Smooth muscle cell (in vitro differentiated cells): ENCODE data around the gene FRY. TPM values are rescaled to one million over a fixed set of nuclear protein-coding genes. Genes with fewer than 3 reads are reported as not detected.

Experiments
- DNase-seq: peaks from one replicate; lab custom pipeline; 2025; ENCODE audit not compliant: unreplicated experiment; lab: John Stamatoyannopoulos, UW
- H2AFZ ChIP-seq: fragments of 200-600 bp; sonication (generic); 2 replicates; pipeline ENCODE4 v1.6.0; 2016; ENCODE audit warnings: antibody characterized with exemption, low read depth, mild to moderate bottlenecking
- H3F3A ChIP-seq: fragments of 200-600 bp; sonication (generic); 2 replicates; pipeline ENCODE4 v1.6.0; 2017; ENCODE audit warnings: antibody characterized with exemption, low read depth
- H3K27ac ChIP-seq: fragments of 200-600 bp; sonication (generic); 2 replicates; pipeline ENCODE4 v1.5.1; 2016; ENCODE audit warnings: low read depth, mild to moderate bottlenecking
- H3K27me3 ChIP-seq: fragments of 200-600 bp; sonication (generic); 2 replicates; pipeline ENCODE4 v1.6.1; 2016; ENCODE audit warnings: low read depth, mild to moderate bottlenecking
- H3K36me3 ChIP-seq: fragments of 200-600 bp; sonication (generic); 2 replicates; pipeline ENCODE4 v1.5.1; 2016; ENCODE audit warnings: low read depth
- H3K4me1 ChIP-seq: fragments of 200-600 bp; sonication (generic); 2 replicates; pipeline ENCODE4 v1.5.1; 2016; ENCODE audit warnings: low read depth
- H3K4me2 ChIP-seq: fragments of 200-600 bp; sonication (generic); 2 replicates; pipeline ENCODE4 v1.6.0; 2016; ENCODE audit warnings: mild to moderate bottlenecking
- H3K4me3 ChIP-seq: fragments of 200-600 bp; sonication (generic); 2 replicates; pipeline ENCODE4 v1.5.1; 2016; ENCODE audit warnings: mild to moderate bottlenecking
- H3K79me2 ChIP-seq: fragments of 200-600 bp; sonication (generic); 2 replicates; pipeline ENCODE4 v1.6.0; 2016; ENCODE audit warnings: low read depth, mild to moderate bottlenecking
- H3K9ac ChIP-seq: fragments of 200-600 bp; sonication (generic); 2 replicates; pipeline ENCODE4 v1.6.0; 2016; ENCODE audit warnings: low read depth
- H3K9me3 ChIP-seq: fragments of 200-600 bp; sonication (generic); replicated peaks from 2 replicates; pipeline ENCODE4 v1.5.1; 2016; ENCODE audit warnings: low read depth
- H4K20me1 ChIP-seq: fragments of 200-600 bp; sonication (generic); 2 replicates; pipeline ENCODE4 v1.6.0; 2016; ENCODE audit warnings: low read depth
- CTCF ChIP-seq: fragments of 200-600 bp; sonication (generic); IDR thresholded peaks from 2 replicates; pipeline ENCODE4 v1.5.1; 2017; ENCODE audit warnings: borderline replicate concordance, mild to moderate bottlenecking, antibody characterized with exemption; ENCODE audit not compliant: insufficient read depth, poor library complexity, severe bottlenecking
- WGBS: methylation state at CpG from one replicate; pipeline ENCODE4 v1.1.7; 2016; ENCODE audit warnings: low lambda C conversion rate; 5-methylcytosine and 5-hydroxymethylcytosine counted together
- polyA plus RNA-seq: library from polyadenylated mRNA; unstranded; fragments of >200 nt; fragmentation: Nextera tagmentation; extraction: Ambion mirVana; gene quantifications from 2 replicates; pipeline ENCODE4 v1.2.1, GENCODE V29; 2016
- total RNA-seq: library from RNA; depleted of rRNA; stranded (reverse); fragments of >200 nt; gene quantifications from 2 replicates; pipeline ENCODE4 v1.2.3, GENCODE V29; 2014

The FRY gene
- total and polyA plus RNA-seq, 2 experiments from 2014 or later: 1.1 to 3.2 TPM

GRCh38 chr13:32202268-32202667 lies 170.7 kb downstream of the FRY start:
- H3K9ac ChIP-seq: no peak overlapping the region
- no peaks in the 10 kb centered on the region for H3K79me2 ChIP-seq
- no peaks in the 10 kb centered on the region for H3K27me3 ChIP-seq
- 97% methylated on average over 6 of the region's 6 CpGs for WGBS
- H3K4me1 ChIP-seq: peaks cover 8% of the 10 kb centered on the region
- no peak overlapping the region for H3K4me3 ChIP-seq
- H4K20me1 ChIP-seq: no peaks in the 10 kb centered on the region
- TF ChIP-seq CTCF: no peak
- H3K4me2 ChIP-seq: no peak overlapping the region
- no peak overlapping the region for H2AFZ ChIP-seq
- no peak for DNase-seq
- H3K27ac ChIP-seq: no peak overlapping the region
- H3K9me3 ChIP-seq: no peaks in the 10 kb centered on the region
- H3F3A ChIP-seq: peaks cover 4% of the 10 kb centered on the region
- no peaks in the 10 kb centered on the region for H3K36me3 ChIP-seq

- no peak overlapping the region for H3K27ac ChIP-seq
- H3K27me3 ChIP-seq: no peaks in the 10 kb centered on the region
- no peaks in the 10 kb centered on the region for H3K9me3 ChIP-seq
- H3K9ac ChIP-seq: no peak overlapping the region
- H3K4me3 ChIP-seq: no peak overlapping the region
- H3K4me1 ChIP-seq: peaks cover 8% of the 10 kb centered on the region
- no peaks in the 10 kb centered on the region for H3K36me3 ChIP-seq
- no peak overlapping the region for H2AFZ ChIP-seq
- peaks cover 4% of the 10 kb centered on the region for H3F3A ChIP-seq
- TF ChIP-seq CTCF: no peak
- no peaks in the 10 kb centered on the region for H4K20me1 ChIP-seq
- WGBS: 98% methylated on average over 5 of the region's 5 CpGs
- H3K79me2 ChIP-seq: no peaks in the 10 kb centered on the region
- no peak overlapping the region for H3K4me2 ChIP-seq
- no peak for DNase-seq
These were observed 171.6 kb downstream of the FRY start for GRCh38 chr13:32203221-32203620.

GRCh38 chr13:32203736-32204135 lies 172.2 kb downstream of the FRY start:
- no peak for TF ChIP-seq CTCF
- Histone ChIP-seq H2AFZ (no peak overlapping the region), H3K27ac (no peak overlapping the region), H3K36me3 (no peaks in the 10 kb centered on the region), H3K9ac (no peak overlapping the region), H3K4me2 (no peak overlapping the region), H3F3A (peaks cover 4% of the 10 kb centered on the region), H3K4me1 (peaks cover 8% of the 10 kb centered on the region), H3K27me3 (no peaks in the 10 kb centered on the region), H3K4me3 (no peak overlapping the region), H3K79me2 (no peaks in the 10 kb centered on the region), H4K20me1 (no peaks in the 10 kb centered on the region), H3K9me3 (no peaks in the 10 kb centered on the region)
- no peak for DNase-seq
- WGBS: 100% methylated on average over 1 of the region's 1 CpG

- H3K27me3 ChIP-seq: no peaks in the 10 kb centered on the region
- no peak overlapping the region for H3K27ac ChIP-seq
- H3K79me2 ChIP-seq: no peaks in the 10 kb centered on the region
- H3K4me2 ChIP-seq: peak overlapping the region; percentile 2
- no peak overlapping the region for H3K4me3 ChIP-seq
- no peaks in the 10 kb centered on the region for H3K9me3 ChIP-seq
- no peak for DNase-seq
- H3F3A ChIP-seq: peaks cover 6% of the 10 kb centered on the region
- H3K9ac ChIP-seq: no peak overlapping the region
- H4K20me1 ChIP-seq: no peaks in the 10 kb centered on the region
- no peaks in the 10 kb centered on the region for H3K36me3 ChIP-seq
- H2AFZ ChIP-seq: no peak overlapping the region
- no peak for TF ChIP-seq CTCF
- 27% methylated on average over 4 of the region's 4 CpGs for WGBS
- peaks cover 8% of the 10 kb centered on the region for H3K4me1 ChIP-seq
These were observed 174.0 kb downstream of the FRY start for GRCh38 chr13:32205431-32206096.
